Activated T-helper 1 cell treated with anti-CD3 and anti-CD28 coated beads, Interleukin-12 subunit alpha, Interleukin-12 subunit beta, Interleukin-2, Interleukin-4 antibody, amounts not matched to agents 30 ng/mL and 10 ng/mL and 1 ng/mL, durations not matched to agents 14 hours and 24 hours and 36 hours (primary cell): ENCODE measurements around the gene C17orf107. TPM values are rescaled to one million over a fixed set of nuclear protein-coding genes. Genes with fewer than 3 reads are reported as not detected.
A peak's percentile ranks its signal among the peaks of the same experiment; 100 is the strongest.

Experiments used
- DNase-seq: peaks from one replicate; pipeline ENCODE4 v3.0.0; 2021; ENCODE audit warnings: low spot score
- H3K27ac Mint-ChIP-seq: one replicate; pipeline ENCODE4 v1.8.0; 2021; ENCODE audit warnings: mild to moderate bottlenecking, mixed read lengths
- H3K27me3 Mint-ChIP-seq: one replicate; pipeline ENCODE4 v1.8.0; 2022; ENCODE audit warnings: mild to moderate bottlenecking, moderate library complexity, mixed read lengths; ENCODE audit not compliant: insufficient read depth
- H3K36me3 Mint-ChIP-seq: one replicate; pipeline ENCODE4 v1.8.0; 2021; ENCODE audit warnings: low read depth, mixed read lengths
- H3K4me1 Mint-ChIP-seq: one replicate; pipeline ENCODE4 v1.8.0; 2021; ENCODE audit warnings: low read depth, mixed read lengths
- H3K4me3 Mint-ChIP-seq: one replicate; pipeline ENCODE4 v1.8.0; 2021; ENCODE audit warnings: mild to moderate bottlenecking, moderate library complexity, mixed read lengths
- H3K9me3 Mint-ChIP-seq: one replicate; pipeline ENCODE4 v1.8.0; 2021; ENCODE audit warnings: mixed read lengths
- intact Hi-C: fragments of 100-400 bp; cut with micrococcal nuclease; formaldehyde crosslinking; loops from one replicate; pipeline ENCODE4 v1.15.1; 2024
- total RNA-seq: library from RNA; stranded (reverse); gene quantifications from 2 replicates; pipeline ENCODE4 v1.2.3, GENCODE V29; 2022

Gene C17orf107
- total RNA-seq, 1 donor from 2014 or later = 1.3 TPM

- Mint-ChIP-seq H3K36me3 (peaks cover 25% of the 10 kb centered on the region), H3K27me3 (peaks cover 2% of the 10 kb centered on the region), H3K27ac (peak overlapping the region; percentile 92), H3K9me3 (no peaks in the 10 kb centered on the region), H3K4me1 (peaks cover 36% of the 10 kb centered on the region), H3K4me3 (peak overlapping the region; percentile 91)
- intact Hi-C loops = no loop called here
- no peak for DNase-seq
These were observed 50.9 kb downstream of the C17orf107 start for GRCh38 chr17:4950075-4950745.

- DNase-seq = no peak
- Mint-ChIP-seq H3K9me3 (no peaks in the 10 kb centered on the region), H3K4me1 (peaks cover 30% of the 10 kb centered on the region), H3K27me3 (peaks cover 2% of the 10 kb centered on the region), H3K27ac (peak within 1 kb of the TSS; percentile 92), H3K4me3 (peak within 1 kb of the TSS; percentile 91), H3K36me3 (peaks cover 19% of the 10 kb centered on the region)
- intact Hi-C loops = no loop called here
These were observed 51.4 kb downstream of the C17orf107 start, which contains the start of gene ENO3 for GRCh38 chr17:4950746-4951204. Gene ENO3 (plus strand): TSS chr17:4951119. CDS start chr17:4951830, 711 bp downstream.

GRCh38 chr17:4951486-4951885 is 52.1 kb downstream of the C17orf107 start:
- no peaks in the 10 kb centered on the region for H3K9me3 Mint-ChIP-seq
- intact Hi-C loops = no loop called here
- no peak for DNase-seq
- H3K27me3 Mint-ChIP-seq = peaks cover 2% of the 10 kb centered on the region
- H3K4me3 Mint-ChIP-seq = peak overlapping the region; percentile 91
- peak overlapping the region; percentile 6 for H3K27ac Mint-ChIP-seq
- H3K4me1 Mint-ChIP-seq = peaks cover 24% of the 10 kb centered on the region
- H3K36me3 Mint-ChIP-seq = peaks cover 16% of the 10 kb centered on the region

Other genes with a start within 250 kb of the C17orf107 start
- 130 and 145 TPM in 2 replicates for gene PELP1, start 195.4 kb upstream of the C17orf107 start, total RNA-seq
- 202 and 204 TPM in 2 replicates for gene ARRB2, start 188.9 kb upstream of the C17orf107 start, total RNA-seq
- 21.9 and 23.7 TPM in 2 replicates for gene MED11, start 168.1 kb upstream of the C17orf107 start, total RNA-seq
- gene ZMYND15, start 159.7 kb upstream of the C17orf107 start, total RNA-seq = 0.18 TPM in 1 of 2 replicates, not detected in the other
- gene CXCL16, start 159.6 kb upstream of the C17orf107 start, total RNA-seq = 3.7 and 7.0 TPM in 2 replicates
- not detected in 2 replicates for gene TM4SF5, start 127.7 kb upstream of the C17orf107 start, total RNA-seq
- not detected in 2 replicates for gene VMO1, start 113.2 kb upstream of the C17orf107 start, total RNA-seq
- not detected in 2 replicates for gene GLTPD2, start 110.6 kb upstream of the C17orf107 start, total RNA-seq
- gene PSMB6, start 103.4 kb upstream of the C17orf107 start, total RNA-seq = 205 and 208 TPM in 2 replicates
- gene PLD2, start 92.4 kb upstream of the C17orf107 start, total RNA-seq = 16.7 and 22.2 TPM in 2 replicates
- 66.5 and 67.5 TPM in 2 replicates for gene MINK1, start 66.2 kb upstream of the C17orf107 start, total RNA-seq
- gene CHRNE, start 3.6 kb downstream of the C17orf107 start, total RNA-seq = 0.52 and 0.61 TPM in 2 replicates
- not detected in 2 replicates for gene GP1BA, start 32.7 kb downstream of the C17orf107 start, total RNA-seq
- gene SLC25A11, start 40.5 kb downstream of the C17orf107 start, total RNA-seq = 111 and 116 TPM in 2 replicates
- gene RNF167, start 40.7 kb downstream of the C17orf107 start, total RNA-seq = 138 and 140 TPM in 2 replicates
- gene PFN1, start 49.0 kb downstream of the C17orf107 start, total RNA-seq = 1,423 and 1,429 TPM in 2 replicates
- gene ENO3, start 51.6 kb downstream of the C17orf107 start, total RNA-seq = 42.5 and 44.5 TPM in 2 replicates
- 66.5 and 69.5 TPM in 2 replicates for gene SPAG7, start 68.3 kb downstream of the C17orf107 start, total RNA-seq
- 98.5 and 103 TPM in 2 replicates for gene CAMTA2, start 88.1 kb downstream of the C17orf107 start, total RNA-seq
- 0.34 and 0.37 TPM in 2 replicates for gene INCA1, start 98.0 kb downstream of the C17orf107 start, total RNA-seq
- 68.4 and 71.3 TPM in 2 replicates for gene KIF1C, start 98.4 kb downstream of the C17orf107 start, total RNA-seq
- gene SLC52A1, start 135.9 kb downstream of the C17orf107 start, total RNA-seq = 0.20 and 0.23 TPM in 2 replicates
- 1.9 and 2.0 TPM in 2 replicates for gene ZFP3, start 178.9 kb downstream of the C17orf107 start, total RNA-seq
- gene ZNF232, start 212.3 kb downstream of the C17orf107 start, total RNA-seq = 17.3 and 19.3 TPM in 2 replicates
- gene USP6, start 216.5 kb downstream of the C17orf107 start, total RNA-seq = 0.03 and 0.05 TPM in 2 replicates